Measurements from ENCODE around the gene STARD13.

The STARD13 gene

GRCh38 chr13:33310245-33311038 is 24.9 kb upstream of the STARD13 start:
- no peak for DNase-seq (ENCODE audit: low spot score)

- no peak for DNase-seq (ENCODE audit: low spot score)
These were observed 23.3 kb upstream of the STARD13 start for GRCh38 chr13:33308863-33309262.

GRCh38 chr13:33307843-33308242 is 22.3 kb upstream of the STARD13 start:
- no peak for DNase-seq (ENCODE audit: low spot score)

- no peak for DNase-seq (ENCODE audit: low spot score)
These were observed 18.5 kb upstream of the STARD13 start for GRCh38 chr13:33303855-33304597.

- DNase-seq (ENCODE audit: low spot score): no peak
These were observed 14.1 kb upstream of the STARD13 start for GRCh38 chr13:33299626-33300025.

GRCh38 chr13:33296793-33297425 is 11.4 kb upstream of the STARD13 start:
- DNase-seq (ENCODE audit: low spot score): no peak

- no peak for DNase-seq (ENCODE audit: low spot score)
These were observed 7.2 kb upstream of the STARD13 start for GRCh38 chr13:33292712-33293111.

- no peak for DNase-seq (ENCODE audit: low spot score)
These were observed 4.9 kb upstream of the STARD13 start for GRCh38 chr13:33290421-33290965.

- DNase-seq (ENCODE audit: low spot score): no peak
These were observed 4.4 kb upstream of the STARD13 start for GRCh38 chr13:33289966-33290365.

- DNase-seq (ENCODE audit: low spot score): no peak
These were observed 1.8 kb upstream of the STARD13 start for GRCh38 chr13:33287142-33287882.

GRCh38 chr13:33286128-33286527 is 573 bp upstream of the STARD13 start:
- DNase-seq (ENCODE audit: low spot score): no peak

GRCh38 chr13:33284916-33285315 is 639 bp downstream of the STARD13 start:
- DNase-seq (ENCODE audit: low spot score): peak; percentile 83

GRCh38 chr13:33284031-33284430 is 1.5 kb downstream of the STARD13 start:
- DNase-seq (ENCODE audit: low spot score): no peak

GRCh38 chr13:33283195-33283911 is 2.2 kb downstream of the STARD13 start:
- DNase-seq (ENCODE audit: low spot score): no peak

GRCh38 chr13:33281951-33282595 is 3.5 kb downstream of the STARD13 start:
- DNase-seq (ENCODE audit: low spot score): peak; percentile 84

- DNase-seq (ENCODE audit: low spot score): no peak
These were observed 4.6 kb downstream of the STARD13 start for GRCh38 chr13:33280923-33281322.

GRCh38 chr13:33280279-33280905 is 5.2 kb downstream of the STARD13 start:
- no peak for DNase-seq (ENCODE audit: low spot score)

- DNase-seq (ENCODE audit: low spot score): peak; percentile 87
These were observed 5.9 kb downstream of the STARD13 start for GRCh38 chr13:33279414-33280278.

GRCh38 chr13:33278913-33279312 is 6.6 kb downstream of the STARD13 start:
- no peak for DNase-seq (ENCODE audit: low spot score)

Data from RKO (cell line).